NB4 (cell line): Measurements from ENCODE around the gene CTDSPL.

Source experiments
- CTCF ChIP-seq: IDR thresholded peaks from one replicate; pipeline ENCODE4 v1.5.1; 2012; ENCODE audit warnings: low read depth, low read length
- MAX ChIP-seq: IDR thresholded peaks from 2 replicates; pipeline ENCODE4 v1.6.1; 2011; ENCODE audit warnings: low read depth, low read length
- MYC ChIP-seq: IDR thresholded peaks from 2 replicates; pipeline ENCODE4 v1.6.1; 2011; ENCODE audit warnings: low read depth, low read length
- POLR2A ChIP-seq: IDR thresholded peaks from 2 replicates; pipeline ENCODE4 v1.6.1; 2011; ENCODE audit warnings: mild to moderate bottlenecking; ENCODE audit not compliant: insufficient read length; ENCODE audit errors: extremely low read depth

- no peak for TF ChIP-seq CTCF
- no peak for TF ChIP-seq MYC
- TF ChIP-seq POLR2A = no peak
- no peak for TF ChIP-seq MAX
Observed at GRCh38 chr3:38002940-38003339, 141.3 kb downstream of the CTDSPL start.
